ENCODE data around the gene B3GNT2.
"Not testable (repeated sequence)": the region's sequence is repeated elsewhere in the genome, so short reads cannot be mapped to it uniquely, and the experiment has no call there.

Gene B3GNT2

DNA sequence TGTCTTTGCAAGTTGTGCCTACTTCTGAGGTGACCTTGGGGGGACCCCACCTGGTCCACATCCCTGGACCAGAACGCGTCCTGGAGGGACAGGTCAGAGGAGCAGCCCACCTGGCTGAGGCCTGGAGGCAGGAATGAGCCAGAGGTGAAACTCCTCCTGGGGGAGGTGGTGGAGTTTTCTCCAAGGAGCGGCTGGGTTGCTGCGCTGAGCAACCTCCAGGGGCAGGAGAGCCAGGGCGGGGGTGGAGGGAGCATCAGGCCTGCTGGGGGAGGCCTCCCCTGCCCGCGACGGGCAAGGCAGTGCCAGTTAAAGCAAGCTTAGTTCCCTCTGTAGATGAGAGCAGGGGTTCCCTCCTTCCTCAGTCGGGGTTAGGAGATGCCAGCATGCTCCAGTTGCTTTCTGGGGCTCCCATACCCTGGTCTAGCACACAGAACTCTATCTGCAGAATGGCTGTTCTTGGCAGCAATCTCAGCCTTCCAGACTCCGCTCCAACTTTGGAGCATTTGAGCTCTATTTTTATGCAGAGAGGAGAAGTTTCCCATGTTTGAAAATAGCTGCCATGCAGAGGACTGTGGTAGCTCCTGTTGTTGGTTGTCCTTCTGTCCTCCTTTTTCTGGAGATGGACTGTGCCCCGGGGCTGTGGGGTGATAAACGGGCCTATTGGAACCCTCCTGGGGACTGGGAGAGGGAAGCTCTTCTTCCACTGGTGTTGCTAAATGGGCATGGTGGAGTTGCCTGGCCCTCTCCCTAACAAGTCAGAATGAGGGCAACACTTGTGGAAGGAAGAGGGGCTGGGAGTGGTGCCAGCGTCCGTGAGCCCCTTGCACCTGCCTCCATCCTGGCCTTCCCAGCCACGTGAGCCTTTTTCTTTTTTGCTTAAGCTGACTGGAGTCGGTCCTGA is 39.1 kb downstream of the B3GNT2 start:
- no peak for DNase-seq (ENCODE audit: low read depth in 2 of 2)

DNA sequence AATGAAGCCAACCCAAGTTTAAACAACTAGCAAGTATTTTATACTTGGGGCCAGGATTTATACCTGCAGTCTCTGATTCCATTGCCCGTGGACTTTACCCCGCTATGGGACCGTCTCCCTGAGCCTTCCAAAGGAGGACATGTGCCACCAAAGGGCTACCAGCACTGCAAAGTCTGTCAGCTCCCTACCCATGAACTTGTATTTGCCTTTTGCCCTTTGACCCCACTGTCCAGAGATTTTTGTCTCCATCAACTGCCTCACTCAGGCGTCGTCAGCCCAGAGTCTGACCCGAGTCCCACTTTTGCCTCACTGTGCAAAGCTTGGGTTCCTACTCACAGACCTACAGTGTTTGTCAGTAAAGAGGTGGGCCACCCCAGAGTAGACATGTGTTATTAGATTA is 40.6 kb downstream of the B3GNT2 start:
- DNase-seq (ENCODE audit: low read depth in 2 of 2) = no peak

DNA sequence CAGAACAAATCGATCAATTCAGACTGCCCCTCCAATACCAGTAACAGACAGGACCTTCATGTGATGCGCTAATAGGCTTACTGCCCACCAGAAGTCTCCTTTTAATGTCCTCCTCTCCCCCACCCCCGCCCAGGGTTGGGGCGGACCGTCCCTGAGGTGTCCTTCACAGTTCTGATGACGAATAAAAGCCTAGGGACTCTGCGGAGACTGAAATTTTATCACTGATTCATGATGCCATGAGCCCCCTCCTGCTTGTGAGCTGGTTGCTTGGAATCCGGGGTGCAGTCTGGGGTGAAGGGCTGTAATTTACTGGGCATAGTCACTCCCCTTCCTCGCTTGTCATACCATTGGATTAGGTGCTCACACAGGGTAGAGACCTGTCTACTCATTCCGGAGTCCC is 42.3 kb downstream of the B3GNT2 start:
- DNase-seq (ENCODE audit: low read depth in 2 of 2) = no peak

DNA sequence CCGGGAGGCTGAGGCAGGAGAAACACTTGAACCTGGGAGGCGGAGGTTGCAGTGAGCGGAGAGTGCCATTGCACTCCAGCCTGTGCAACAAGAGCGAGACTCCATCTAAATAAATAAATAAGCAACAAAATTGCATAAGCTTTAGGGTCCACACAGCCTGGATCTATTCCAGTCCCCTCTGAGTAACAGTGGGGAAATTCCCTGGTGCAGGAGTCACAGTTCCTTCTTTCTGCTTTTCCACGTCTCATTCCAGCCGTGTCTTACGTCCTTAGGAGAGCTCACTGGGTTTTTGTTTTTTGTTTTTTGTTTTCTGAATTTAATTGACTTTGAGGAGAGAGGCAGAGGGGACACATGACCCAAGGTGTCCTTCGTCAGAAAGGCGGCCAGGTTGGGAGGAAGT is 44.6 kb downstream of the B3GNT2 start:
- DNase-seq (ENCODE audit: low read depth in 2 of 2) = no peak

DNA sequence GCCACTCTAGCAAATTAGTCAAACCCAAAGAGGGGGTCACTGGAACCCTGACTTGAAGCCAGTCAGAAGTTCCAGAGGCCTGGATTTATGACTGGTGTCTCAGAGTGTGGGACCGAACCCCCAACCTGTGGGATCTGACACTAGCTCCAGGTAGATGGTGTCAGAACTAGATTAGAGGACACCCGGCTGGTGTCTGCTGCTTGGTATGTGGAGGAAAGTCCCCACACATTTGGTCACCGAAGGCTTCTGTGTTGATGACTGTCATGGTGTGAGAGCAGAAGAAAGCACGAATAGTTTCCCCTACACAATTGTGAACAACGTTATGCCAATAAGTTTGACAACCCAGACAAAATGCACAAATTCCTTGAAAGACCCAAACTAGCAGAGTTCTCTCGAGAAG is 48.1 kb downstream of the B3GNT2 start:
- DNase-seq (ENCODE audit: low read depth in 2 of 2) = no peak

DNA sequence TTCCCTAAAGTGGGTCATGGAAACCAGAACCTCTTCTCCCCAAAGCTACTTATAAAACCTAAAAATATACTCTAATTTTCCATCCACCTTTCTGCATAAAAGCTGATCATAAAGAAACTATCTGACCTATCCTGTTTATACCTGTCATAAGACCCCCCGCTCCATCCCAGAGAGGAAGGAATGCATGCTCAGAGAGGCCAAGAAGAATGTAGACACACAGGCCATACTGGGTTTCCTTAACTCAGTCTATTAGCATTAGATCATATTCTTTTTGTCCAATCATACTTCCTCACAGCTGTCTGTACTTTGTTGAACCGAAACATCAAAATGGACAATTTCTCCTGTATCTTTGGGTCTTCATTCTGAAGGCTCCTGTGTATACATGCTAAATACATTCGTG is 52.3 kb downstream of the B3GNT2 start:
- no peak for DNase-seq (ENCODE audit: low read depth in 2 of 2)

DNA sequence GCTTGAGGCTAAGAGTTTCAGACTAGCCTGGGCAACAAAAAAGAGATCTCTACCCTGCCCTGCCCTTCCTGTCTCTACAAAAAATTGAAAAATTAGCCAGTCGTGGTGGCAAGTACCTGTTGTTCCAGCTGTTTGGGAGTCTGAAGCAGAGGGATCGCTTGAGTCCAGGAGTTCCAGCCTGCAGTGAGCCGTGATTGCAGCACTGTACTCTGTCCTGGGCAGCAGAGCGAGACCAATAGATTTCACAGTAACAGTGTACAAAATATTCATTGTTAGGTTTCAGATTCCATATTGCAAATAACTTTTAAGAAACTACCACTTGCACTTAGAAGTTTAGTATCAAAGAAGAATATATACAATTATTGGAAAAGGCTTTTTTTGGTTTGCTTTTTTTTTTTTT is 54.3 kb downstream of the B3GNT2 start:
- DNase-seq (ENCODE audit: low read depth in 2 of 2) = no peak

DNA sequence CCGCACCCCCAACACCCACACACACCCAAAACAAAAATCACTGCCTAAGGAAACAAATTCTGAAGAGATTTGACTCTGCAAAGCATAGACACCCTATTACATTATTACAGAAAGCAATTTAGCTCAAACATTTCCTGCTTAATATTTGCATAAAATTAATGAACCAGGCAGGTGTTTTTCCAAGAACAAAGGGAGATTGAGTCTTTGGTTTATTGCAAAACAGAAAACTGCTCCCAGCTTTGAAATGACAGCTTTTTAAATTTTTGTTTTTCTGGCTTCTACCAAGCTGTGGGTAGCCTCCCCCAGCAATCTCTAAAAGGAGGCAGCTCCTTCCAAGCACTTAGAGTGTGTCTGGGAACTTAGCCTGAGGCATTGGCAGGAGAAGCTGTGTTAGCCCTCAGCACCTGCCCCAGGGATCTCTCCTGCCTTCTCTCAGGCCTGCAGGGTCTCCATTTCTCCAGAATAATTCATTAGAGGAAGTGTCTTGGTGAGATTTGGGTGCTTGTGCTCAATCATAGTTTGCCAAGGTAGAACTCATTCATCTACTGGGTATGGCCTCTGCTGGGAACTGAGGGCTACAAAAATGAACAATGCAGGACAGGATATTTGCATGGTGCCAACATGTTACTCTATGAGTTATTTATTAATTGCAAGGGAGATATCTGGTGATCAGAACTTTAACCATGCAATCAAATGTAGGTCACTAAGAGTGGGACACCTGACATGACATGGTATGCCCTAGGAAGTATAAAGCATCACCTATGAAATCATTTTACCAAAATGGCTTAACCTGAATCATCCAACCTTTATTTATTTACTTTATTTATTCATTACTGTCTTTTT is 58.7 kb downstream of the B3GNT2 start:
- no peak for DNase-seq (ENCODE audit: low read depth in 2 of 2)

DNA sequence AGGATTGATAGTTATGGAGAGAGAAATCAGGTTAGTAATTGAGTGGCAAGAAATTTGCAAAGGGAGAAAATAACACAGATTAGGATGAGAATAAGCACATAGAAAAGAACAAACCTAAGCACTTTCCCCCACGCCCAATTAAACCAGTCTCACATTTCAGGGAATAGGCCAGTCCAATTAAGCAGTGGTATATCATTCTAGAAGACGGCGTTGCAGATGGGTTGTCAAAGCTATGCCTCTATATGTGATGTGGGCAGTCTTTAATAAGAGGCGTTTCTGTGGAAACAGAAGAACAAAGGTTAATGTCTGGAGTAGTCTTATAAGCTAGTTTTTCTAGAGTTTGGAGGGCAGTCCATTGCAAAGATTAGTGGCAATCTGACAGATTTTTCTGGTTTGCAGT is 61.6 kb downstream of the B3GNT2 start:
- no peak for DNase-seq (ENCODE audit: low read depth in 2 of 2)

DNA sequence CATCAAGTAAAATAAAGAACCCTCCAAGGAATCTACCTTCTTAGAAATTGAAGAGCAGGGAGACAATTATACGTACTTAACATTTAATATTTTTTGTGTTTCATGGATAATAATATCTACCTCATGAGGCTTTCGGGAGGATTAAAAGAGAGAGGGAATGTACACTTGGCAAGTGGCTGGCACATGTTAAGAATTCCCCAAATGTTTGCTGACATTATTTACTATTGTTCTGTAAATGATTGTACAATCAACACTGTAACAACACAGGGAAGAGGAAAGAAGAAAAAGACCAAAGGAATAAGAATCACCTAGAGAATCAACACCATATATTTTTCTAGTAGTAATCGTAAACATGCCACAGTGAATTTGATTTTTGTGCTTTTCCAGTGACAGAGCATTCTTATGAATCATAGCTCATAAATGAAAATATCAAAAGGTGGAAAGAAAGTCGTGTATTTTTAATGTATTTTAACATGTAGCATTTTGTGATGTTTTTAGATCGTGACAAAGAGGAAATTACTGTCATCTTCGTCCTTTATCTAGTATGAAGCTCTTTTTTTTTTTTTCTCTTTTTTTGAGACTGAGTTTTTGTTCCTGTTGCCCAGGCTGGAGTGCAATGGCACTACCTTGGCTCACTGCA is 67.3 kb downstream of the B3GNT2 start:
- no peak for DNase-seq (ENCODE audit: low read depth in 2 of 2)

DNA sequence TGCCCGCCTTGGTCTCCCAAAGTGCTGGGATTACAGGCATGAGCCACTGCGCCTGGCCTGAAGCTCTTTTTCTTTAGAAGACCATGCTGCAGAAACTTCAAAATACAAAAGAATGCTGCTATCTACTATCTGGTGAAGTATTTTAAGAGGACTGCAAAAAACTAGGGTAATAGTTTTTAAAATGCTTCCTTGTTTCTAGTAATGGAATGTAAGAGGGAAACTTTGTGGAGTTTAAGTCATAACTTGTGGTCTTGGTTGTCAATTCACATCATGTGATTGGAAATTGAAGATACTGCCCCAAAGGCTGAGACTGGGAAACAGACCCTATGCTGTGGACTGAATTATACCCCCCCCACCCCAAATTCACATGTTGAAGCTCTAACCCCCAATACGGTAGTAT is 68.3 kb downstream of the B3GNT2 start:
- no peak for DNase-seq (ENCODE audit: low read depth in 2 of 2)

DNA sequence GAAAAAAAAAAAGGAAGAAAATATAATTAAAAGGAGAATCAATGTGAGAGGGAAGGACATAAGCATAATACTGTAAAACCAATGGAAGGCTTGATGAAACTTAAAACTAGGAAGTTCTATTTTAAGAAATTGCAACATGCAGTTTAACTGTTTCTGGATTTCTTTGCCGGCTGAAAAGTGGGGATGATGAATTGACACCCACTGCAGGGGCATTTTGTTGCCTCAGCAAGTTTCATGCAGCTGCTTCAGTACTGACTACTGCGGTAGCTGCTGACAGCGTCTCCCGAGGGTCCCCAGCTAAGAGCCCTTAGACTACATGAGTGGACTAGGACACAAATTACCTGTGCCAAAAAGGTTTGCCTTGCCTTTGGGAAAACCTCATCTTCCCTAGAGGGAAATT is 69.2 kb downstream of the B3GNT2 start:
- no peak for DNase-seq (ENCODE audit: low read depth in 2 of 2)

DNA sequence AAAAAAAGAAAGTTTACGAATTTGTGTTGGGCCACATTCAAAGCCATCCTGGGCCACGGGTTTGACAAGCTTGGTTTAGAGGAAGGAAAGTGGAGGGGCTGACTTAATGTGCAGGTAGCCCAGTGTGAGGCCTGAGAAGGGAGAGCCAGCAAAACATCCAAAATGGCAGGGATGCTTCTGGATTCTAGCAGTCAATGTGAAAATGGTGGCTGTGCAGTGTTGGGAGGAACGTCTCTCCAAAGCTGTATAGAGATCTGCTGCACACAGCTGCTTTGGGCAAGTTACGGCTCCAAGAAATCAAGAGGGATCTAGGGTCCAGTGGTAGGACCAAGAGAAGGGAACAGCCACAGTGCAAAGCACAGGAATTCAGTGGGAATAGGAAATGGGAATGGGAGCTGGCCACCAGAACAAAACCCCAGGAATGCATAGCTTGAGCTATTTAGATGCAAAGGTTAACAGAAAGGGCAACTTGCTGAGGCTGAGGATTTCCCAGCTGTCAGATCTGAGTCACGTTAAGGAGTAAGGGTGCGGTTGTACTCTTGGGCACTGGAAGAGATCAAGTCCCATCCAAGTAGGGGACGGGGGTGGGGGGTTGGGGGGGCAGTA is 70.6 kb downstream of the B3GNT2 start:
- DNase-seq (ENCODE audit: low read depth in 2 of 2) = no peak

DNA sequence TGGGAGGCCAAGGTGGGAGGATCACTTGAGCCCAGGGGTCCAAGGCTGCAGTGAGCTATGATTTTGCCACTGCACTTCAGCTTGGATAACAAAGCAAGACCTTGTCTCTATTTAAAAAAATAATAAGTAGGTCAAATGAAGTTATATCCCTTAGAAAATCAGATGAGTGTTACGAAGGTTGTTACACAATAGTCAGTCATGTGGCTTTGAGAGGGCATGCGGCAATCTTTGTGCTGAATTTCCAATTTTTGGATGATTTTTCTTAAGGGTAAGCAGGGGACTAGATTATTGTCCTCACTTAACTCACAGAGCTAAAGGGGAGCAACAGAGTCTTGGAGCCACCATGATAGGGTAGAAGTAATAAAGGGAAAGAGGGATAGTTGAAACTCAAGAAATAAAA is 71.8 kb downstream of the B3GNT2 start:
- no peak for DNase-seq (ENCODE audit: low read depth in 2 of 2)

DNA sequence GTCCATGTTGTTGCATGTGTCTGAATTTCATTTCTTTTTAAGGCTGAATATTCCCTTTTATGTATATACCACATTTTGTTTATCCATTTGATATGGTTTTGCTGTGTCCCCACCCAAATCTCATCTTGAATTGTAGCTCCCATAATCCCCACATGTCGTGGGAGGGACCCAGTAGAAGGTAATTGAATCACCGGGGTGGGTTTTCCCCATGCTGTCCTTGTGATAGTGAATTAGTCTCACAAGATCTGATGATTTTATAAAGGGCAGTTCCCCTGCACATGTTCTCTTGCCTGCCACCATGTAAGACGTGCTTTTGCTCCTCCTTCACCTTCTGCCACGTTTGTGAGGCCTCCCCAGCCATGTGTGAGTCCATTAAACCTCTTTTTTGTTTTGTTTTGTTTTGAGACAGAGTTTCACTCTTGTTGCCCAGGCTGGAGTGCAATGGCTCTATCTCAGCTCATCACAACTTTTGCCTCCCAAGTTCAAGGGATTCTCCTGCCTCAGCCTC is 72.8 kb downstream of the B3GNT2 start:
- DNase-seq (ENCODE audit: low read depth in 2 of 2) = not testable (repeated sequence)

DNA sequence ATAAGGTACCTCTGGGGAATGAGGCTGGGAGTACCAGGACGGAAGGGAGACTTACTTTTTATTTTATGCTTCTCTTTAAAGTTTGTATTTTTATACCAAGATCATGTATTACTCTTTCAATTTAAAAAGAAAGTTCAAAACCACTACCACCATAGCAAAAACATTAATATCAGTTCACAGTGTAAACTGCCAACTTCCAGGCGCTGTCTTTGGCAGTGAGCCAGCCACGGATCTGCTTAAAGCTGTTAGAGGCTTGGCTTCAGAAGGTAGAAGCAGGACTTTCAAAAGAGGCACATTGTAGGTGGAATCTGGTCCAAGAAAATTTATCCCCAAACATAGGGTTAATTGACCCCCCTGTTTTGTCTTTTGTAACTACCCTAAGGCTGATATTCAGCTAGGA is 74.8 kb downstream of the B3GNT2 start:
- DNase-seq (ENCODE audit: low read depth in 2 of 2) = no peak
